NCI-H748 treated with DMSO at 0.1 percent for 48 hours (cell line): ENCODE results near the gene RGR.
A peak's percentile ranks its signal among the peaks of the same experiment; 100 is the strongest.
"Not testable (repeated sequence)": the region's sequence is repeated elsewhere in the genome, so short reads cannot be mapped to it uniquely, and the experiment has no call there.

Experiments
- DNase-seq: peaks from one replicate; lab custom pipeline; 2025; lab: John Stamatoyannopoulos, UW

Gene RGR

GRCh38 chr10:84258034-84258695 is 13.3 kb downstream of the RGR start:
- no peak for DNase-seq

- DNase-seq = no peak
Observed at GRCh38 chr10:84261236-84261915, 16.5 kb downstream of the RGR start.

DNA sequence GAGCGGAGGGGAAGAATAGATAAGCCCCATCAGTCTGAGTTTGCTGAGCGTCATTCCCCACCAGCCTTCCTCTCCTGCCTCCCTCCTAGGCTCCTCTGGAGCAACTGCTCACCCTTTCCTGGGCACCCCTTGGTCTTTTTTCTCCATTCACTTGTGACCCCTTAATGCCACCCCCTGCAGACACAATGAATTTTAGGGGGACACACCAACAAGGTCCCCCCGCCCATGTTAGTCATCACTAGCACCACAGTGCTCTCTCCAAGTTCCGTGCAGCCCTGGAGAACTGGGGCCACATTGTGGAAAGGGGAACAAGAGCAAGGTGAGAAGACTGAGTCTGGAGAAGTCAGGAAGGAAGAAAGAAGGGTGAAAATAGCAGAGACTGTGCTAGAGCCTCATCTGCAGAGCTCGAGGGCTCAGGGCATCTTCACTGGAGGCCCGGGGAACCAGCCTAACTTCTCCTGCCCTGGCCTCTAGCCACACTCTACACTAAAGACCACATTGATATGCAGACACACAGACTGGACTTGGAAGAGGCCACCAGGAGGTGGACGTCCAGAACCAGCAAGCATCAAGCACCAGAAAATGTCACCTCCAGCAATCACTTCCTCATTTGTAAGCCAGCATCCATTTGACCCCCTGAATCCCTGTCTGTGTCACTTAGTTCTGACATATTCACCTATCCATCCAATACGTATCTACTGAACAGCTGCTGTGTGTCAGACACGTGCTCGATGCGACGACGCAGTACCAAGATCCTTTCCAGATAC is 17.5 kb downstream of the RGR start:
- DNase-seq = no peak

- DNase-seq = no peak
Observed at GRCh38 chr10:84263716-84264115, 18.9 kb downstream of the RGR start.

DNA sequence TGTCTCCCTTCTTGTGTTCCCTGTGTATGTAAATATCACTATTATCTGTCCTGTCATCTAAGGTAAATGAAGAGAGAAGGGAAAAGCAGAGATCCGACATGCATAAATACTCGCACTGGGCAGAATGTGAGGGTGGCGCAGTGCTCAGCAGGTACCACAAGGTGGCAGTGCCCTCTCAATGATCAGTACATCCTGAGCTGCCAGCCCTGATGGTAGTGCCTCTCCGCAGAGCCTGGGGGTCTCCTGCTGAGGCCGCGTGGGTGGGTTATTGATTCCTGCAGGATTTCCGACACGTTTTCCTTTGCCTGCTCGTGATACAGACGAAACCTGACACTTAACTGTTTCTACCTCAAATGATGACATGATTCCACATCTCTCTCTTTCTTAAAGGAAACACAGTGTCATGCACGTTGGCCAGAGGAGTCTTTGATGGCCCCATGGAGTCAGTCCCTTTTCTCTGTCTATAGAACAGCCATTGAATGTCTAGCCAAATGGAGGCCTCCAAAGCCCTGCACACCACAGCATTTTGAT is 19.8 kb downstream of the RGR start:
- peak; percentile 58 for DNase-seq

DNA sequence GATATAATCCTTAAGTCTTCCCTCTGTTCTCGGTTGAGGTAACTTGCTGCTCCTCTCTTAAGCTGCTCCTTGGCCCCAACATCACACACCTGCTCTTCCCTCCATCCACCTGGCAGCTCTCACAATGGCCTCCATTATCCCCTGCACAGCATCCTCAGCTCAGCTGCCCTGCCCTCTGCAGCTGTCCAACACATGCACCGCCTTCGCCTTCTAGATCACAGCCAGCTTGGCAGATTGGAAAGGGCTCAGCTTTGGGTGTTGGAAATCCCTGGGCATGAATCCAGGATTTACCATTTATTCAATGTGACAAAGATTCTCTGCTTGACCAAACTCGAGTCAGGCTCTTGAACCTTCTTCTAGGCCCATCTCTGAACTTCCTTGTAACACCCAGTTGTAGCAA is 20.6 kb downstream of the RGR start:
- peak; percentile 53 for DNase-seq

DNA sequence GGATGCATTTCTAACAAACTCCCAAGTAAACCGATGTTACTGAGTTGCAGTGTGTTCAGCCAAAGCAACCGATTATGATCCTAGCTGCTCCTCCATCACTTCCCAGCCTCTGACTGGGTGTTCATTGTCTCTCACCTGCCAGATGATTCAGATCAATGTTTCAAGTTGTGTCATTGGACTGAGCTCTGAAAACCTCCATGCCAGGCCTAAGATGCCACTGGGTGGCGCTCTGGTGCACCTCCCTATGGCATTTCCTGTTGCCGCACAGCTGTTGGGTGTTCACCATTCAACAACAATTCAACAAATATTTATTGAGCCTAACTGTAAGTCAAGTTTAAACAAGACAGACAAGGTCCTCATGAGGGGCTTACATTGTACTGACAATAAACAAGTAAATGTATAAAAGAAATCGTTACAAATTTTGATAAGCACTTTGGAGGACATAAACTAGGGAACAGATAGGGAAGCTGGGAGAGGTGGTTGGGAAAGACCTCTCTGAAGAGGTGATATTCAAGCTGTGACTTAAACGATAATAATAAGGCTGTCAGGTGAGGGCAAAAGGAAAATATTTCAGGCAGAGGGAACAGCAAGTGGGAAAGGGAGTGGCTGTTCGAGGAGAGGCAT is 22.8 kb downstream of the RGR start:
- DNase-seq = peak; percentile 77

DNA sequence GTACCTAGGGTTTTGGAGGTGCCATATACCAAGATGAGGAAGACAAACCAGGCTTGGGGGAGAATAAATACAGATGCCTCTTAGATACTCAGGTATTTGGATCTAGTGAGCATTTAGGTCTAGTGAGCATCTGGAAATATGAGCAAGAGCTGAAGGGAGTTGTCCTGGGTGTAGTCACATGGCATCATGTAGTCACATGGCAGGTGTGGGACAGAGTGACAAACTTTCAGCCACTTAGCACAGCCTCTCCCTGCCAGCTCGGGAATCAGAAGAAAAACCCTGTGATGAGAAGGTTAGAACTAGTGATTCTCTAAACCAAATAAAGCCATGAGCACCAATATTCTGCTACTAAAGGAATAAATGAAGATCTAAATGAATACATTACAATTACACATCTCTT is 24.3 kb downstream of the RGR start:
- no peak for DNase-seq

- DNase-seq = no peak
Observed at GRCh38 chr10:84269773-84270172, 24.9 kb downstream of the RGR start.

DNA sequence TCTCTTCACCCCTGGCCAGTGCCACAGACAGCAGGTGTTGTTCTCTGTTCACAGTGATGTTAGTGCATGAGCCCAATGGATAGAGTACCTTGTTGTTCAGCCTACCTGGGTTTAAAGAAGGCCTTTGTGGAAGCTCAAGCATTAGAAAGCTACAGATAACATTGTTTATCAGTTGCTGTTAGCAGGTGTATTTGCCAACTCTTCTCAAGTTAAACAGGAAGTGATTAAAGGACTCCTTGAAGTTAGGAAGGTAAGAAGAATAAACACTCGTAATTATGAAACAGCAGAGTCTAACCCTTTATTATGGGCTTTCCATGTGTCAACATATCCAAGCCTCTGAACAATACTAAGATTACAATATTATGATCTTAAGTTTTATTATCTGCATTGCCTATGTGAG is 25.9 kb downstream of the RGR start:
- peak; percentile 83 for DNase-seq

- not testable (repeated sequence) for DNase-seq
Observed at GRCh38 chr10:84279876-84280475, 35.1 kb downstream of the RGR start.

- no peak for DNase-seq
Observed at GRCh38 chr10:84286695-84287094, 41.8 kb downstream of the RGR start.

GRCh38 chr10:84288151-84288550 is 43.3 kb downstream of the RGR start:
- DNase-seq = no peak

- DNase-seq = no peak
Observed at GRCh38 chr10:84289521-84290200, 44.8 kb downstream of the RGR start.

DNA sequence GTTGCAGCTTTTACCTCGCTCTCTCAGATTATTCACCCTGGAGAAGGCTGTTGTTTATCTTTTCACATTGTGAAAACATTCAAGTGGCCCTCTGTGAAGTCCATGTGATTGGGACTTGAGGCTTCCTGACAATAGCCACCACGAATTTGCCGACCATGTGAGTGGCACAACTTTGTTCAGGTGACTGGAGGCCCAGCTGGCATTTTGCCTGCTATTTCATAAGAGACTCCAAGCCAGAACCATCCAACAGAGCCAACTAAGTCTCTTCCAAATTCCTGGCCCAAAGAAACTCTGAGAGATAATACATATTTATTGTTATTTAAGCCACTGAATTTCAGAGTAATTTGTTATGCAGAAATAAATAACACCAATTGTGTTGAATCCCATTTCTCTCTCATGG is 45.4 kb downstream of the RGR start:
- DNase-seq = no peak

DNA sequence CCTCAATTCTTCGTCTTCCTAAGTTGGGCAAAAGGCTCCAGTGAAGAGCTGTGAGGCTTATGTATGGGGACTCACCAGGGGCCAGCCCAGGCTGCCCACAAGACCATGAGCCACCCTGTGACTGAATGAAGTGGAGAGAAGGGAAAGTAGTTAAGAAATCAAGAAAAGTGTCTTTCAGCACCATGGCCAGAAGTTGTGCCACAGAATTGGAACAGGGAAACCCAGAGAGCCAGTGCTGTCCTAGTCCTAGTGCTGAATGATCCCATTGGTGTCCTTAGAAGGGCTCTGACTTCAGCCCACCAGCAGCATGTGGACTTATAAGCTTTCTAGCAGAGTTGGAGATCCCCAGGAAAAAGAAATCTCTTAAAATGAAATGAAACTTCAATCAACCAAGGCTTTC is 46.5 kb downstream of the RGR start:
- no peak for DNase-seq

DNA sequence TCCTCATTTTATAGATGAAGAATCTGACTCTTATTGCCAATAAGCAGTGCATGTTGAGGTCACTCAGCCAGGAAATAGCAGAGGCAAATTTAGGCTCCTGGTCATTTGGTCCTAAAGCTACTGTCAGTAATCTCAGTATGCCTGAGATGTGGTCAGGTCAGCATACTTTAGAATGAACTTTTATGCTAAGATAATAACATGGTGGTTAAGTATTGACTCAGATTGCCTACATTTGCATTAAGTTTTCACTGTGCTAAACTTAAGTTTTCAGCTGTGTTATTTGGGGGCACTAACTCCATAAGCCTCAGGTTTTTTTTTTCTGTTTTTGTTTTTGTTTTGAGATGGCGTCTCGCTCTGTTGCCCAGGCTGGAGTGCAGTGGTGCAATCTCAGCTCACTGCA is 47.6 kb downstream of the RGR start:
- no peak for DNase-seq

- no peak for DNase-seq
Observed at GRCh38 chr10:84293171-84293570, 48.3 kb downstream of the RGR start.

DNA sequence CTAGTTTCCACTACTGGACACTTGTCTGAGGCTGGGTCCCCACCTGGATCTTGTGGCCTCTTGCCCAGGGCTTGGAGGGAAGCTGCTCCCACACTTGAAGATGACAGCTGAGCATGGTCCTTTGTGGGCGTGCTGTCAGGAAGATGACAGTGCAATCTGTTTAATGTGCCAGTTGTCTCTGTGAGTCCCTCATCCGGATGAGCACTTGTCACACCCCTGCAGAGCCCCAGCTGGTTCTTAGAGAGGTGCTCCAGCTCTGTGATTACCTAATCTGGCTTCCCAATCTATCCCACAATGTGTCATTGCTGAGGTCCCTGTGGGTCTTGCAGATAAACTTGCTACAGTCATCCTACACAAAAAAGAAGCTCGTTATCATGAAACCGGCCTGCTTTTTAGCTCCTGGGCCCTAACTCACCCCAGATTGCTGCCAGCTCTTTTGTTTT is 48.7 kb downstream of the RGR start:
- DNase-seq = no peak

DNA sequence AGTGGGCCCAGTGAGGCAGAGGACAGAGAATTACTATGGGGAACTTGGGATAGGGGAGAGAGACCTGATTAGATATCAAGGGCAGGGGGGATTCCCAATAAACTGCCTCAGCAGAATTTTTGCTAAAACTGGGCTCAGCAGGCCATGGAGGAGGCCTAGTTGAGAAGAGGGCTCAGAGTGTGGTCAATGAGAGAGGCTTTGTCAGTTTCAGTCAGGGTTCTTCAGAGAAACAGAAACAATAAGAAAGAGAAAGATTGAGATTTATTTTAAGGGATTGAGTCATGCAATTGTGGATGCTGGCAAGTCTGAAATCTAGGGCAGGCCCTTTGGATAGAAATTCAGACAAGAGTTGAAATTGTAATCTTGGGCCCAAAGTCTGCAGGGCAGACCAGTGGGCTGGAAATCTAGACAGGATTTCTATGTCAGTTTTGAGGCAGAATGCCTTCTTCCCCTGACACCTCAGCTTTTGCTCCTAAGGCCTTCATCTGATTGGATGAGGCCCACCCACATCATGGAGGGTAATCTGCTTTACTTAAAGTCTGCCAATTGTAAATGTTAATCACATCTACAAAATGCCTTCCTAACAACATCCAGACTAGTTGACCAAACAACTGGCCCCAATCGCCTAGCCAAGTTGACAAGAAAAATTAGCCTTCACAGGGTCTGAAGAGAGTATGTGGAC is 50.1 kb downstream of the RGR start:
- DNase-seq = no peak
